Lung microvascular endothelial cell (primary cell): ENCODE data around the gene SASH1. TPM values are rescaled to one million over a fixed set of nuclear protein-coding genes. Genes with fewer than 3 reads are reported as not detected.
A peak's percentile ranks its signal among the peaks of the same experiment; 100 is the strongest.

Source experiments
- DNase-seq, 2 donors: peaks; one replicate each; pipeline versions ENCODE4 v3.0.0 to v3.0.0-alpha.2; 2010; ENCODE audit warnings: low read depth in 2 of 2
- total RNA-seq: library from RNA; depleted of rRNA; stranded (reverse); fragments of >200 nt; gene quantifications from 2 replicates; pipeline ENCODE4 v1.2.1, GENCODE V29; 2014

The SASH1 gene
- total RNA-seq, 1 donor from 2014 or later, result 116 TPM

DNA sequence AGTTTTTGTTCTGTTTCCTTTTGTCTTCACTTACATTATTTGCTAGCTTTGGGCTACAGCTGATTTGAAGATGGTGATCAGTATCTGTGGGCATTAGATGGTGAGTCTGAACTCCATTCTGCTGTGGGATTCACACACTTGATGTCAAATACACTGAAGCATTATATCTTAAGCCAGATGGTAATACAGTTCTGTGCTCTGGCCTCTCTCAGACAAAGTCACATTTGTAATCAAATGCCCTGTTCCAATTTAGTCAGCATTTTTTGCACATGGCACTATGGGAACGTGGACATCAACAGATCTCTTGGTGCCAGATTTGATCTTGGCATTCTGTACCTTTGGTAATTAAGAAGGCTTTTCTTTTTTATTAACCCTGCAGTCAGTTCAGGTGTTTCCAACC, 56.0 kb downstream of the SASH1 start:
- peak; percentile 21 to 64 for DNase-seq

GRCh38 chr6:148401571-148401970, 58.9 kb downstream of the SASH1 start:
- no peak for DNase-seq

- DNase-seq, result no peak
Observed at GRCh38 chr6:148404456-148405054, 61.9 kb downstream of the SASH1 start.

DNA sequence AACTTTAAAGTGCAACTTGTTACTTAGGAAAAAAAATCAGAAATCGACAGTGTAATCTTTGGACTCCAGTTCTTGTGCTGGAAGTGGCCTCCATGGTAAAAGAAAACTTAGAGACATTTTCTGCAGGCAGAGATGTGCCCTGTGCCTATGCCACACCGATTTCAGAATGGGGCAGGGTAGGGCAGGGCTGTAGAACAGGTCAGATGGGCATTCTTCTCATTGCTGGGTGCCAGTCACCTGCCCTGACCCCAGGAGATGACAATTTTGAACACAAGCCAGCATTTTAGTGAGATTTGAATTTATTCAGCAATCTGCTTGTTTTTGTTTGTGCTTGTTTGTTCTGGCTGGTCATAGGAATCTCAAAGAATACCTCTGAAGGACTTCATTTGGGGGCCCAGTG, 63.3 kb downstream of the SASH1 start:
- no peak for DNase-seq

DNA sequence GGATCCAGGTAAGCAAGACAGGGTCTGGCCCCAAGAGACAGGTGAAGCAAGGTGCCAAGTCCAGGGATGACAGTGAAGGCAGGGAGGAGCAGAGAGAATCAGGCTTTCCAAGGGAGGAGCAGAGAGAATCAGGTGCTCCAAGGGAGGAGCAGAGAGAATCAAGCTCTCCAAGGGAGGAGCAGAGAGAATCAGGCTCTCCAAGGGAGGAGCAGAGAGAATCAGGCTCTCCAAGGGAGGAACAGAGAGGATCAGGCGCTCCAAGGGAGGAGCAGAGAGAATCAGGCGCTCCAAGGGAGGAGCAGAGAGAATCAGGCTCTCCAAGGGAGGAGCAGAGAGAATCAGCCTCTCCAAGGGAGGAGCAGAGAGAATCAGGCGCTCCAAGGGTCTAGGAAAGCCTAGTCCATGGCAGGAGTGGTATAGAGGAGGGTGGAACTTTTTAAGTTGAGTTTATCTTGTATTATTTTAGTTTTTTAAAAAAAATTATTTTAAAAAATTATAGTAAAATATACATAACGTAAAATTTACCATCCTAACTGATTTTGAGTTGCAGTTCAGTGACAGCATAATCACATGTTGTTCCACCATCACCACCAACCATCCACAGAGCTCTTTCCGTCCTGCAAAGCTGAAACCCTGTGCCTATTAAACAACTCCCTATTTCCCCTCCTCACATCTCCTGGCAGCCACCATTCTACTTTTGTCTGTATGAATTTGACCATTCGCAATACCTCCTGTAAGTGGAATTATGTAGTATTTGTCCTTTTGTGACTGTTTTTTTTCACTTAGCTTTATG, 64.1 kb downstream of the SASH1 start:
- DNase-seq, result peak in 1 of 2 donors; percentile 78

DNA sequence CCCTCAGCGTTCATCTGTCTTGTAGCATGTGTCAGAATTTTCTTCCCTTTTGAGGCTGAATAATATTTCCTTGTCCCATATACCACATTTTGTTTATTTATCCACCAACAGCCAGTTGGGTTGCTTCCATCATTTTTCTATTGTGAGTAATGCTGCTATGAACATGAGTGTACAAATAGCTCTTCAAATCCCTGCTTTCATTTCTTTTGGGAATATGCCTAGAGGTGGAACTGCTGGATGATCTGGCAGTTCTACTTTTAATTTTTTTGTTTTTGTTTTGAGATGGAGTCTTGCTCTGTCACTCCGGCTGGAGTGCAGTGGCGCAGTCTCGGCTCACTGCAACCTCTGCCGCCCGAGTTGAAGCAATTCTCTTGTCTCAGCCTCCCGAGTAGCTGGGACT, 64.7 kb downstream of the SASH1 start:
- peak; percentile 85 to 95 for DNase-seq

DNA sequence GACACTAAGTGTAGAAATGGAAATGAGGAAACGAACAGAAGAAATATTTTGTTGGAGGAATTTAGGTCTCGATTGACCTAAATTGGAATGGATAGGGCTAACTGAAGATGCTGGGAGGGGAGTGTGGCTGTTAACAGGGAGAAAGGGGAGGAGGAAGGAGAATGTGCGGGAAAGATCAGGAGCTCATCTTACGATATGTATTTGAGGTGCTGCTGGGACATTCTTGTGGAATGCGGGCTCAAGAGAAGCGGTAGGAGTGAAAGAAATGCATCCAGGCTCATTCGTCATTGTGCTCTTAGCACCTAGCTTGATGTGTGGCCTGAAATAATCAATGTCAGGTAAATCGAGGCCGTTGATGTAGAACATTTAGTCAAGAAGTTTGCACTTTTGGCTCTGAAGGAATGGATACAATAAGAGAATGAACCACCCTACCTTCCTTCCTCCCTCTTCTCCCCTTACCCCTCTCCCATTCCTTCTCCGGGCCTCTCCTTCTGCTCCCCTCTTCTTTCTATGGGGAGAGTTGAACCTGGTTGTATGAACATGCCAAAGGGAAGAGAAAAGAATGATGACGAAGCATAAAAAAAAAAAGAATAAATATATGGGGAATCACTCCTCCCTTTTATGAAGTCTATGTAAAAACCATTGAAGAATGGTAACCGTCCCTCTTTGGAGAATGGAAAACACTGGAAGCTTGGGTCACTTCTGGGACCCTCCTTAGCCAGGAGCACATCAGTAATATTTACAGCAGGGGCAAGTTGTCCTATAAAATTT, 70.9 kb downstream of the SASH1 start:
- no peak for DNase-seq

- no peak for DNase-seq
Observed at GRCh38 chr6:148414092-148414489, 71.5 kb downstream of the SASH1 start.

- peak; percentile 31 to 80 for DNase-seq
Observed at GRCh38 chr6:148414836-148415235, 72.2 kb downstream of the SASH1 start.

- DNase-seq, result no peak
Observed at GRCh38 chr6:148415511-148416260, 73.0 kb downstream of the SASH1 start.

GRCh38 chr6:148416330-148416965, 73.8 kb downstream of the SASH1 start:
- no peak for DNase-seq

DNA sequence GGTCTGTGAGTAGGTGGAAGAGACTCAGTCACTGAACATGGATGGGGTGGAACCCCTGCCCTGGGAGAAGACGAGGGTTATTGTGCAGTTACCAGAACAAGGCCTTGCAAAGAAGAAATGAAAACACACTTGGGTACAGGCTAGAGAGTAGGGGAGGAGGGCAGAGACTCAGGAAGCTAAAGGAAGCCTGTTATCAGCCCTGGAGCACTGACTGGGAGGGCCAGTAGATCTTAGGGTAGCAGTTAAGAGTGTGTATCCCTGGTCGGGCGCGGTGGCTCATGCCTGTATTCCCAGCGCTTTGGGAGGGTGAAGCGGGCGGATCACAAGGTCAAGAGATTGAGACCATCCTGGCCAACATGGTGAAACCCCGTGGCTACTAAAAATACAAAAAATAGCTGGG, 74.4 kb downstream of the SASH1 start:
- DNase-seq, result no peak

DNA sequence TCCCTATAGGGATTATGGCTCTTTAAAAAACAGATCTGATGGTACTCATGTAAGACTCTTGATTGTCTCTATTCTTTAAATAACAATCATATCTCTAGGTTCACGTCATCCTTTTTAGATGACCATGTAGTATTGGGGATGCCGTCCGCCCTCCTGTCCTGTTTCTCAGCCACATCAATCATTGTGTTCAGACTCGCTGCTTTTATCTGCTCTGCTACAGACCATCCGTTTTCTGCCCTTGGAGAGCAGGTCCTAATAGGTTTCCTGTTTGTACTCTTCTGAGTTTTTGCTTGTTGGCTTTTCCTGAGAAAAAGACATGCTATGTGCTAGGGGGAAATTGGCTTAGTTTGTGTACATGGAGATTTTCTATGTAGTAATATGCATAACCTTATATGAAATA, 76.8 kb downstream of the SASH1 start:
- peak; percentile 91 to 92 for DNase-seq

GRCh38 chr6:148422085-148422484, 79.4 kb downstream of the SASH1 start:
- no peak for DNase-seq

DNA sequence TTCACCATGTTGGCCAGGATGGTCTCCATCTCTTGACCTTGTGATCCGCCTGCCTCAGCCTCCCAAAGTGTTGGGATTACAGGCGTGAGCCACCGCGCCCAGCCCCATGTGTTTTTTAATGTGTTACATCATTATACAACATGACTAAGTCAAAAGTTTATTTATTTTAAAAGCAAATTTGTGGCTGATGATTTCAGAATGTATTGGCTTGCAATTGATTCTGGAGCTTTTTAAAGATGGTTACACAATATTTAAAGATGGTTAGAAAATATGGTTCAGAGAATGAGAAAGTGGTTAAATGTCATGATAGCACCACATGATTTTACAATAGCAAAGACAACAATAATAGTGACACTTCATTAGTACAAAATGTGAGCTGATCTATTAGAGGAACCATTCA, 80.5 kb downstream of the SASH1 start:
- DNase-seq, result no peak

DNA sequence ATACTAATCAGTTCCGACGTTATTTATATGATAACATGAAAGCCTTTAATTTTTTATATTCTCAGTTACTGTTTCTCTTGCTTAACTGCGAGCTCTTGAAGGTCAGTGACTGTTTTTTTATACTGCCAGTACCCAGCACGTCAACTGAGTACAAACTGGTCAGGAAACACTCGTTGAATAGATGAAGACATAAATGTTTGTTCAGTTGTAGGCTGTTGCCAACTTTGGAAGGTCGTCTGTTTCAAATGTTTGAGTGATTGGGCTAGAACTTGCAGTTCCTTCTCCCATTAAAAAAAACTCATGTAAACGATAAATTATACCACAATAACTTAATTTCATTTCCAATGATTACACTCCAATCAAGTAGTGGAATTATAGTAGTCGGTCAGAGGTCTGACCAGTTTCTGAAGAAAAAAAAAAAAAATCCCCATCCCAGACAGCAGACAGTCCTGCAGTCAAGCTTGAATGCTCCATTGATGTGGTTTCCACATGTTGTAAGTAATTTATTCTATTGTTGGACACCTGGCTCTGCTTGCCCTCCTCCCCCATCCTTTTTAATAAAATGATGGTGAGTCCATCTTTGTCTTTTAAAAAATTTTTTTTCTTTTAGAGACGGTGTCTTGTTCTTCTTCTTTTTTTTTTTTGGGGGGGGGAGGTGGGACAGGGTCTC, 81.1 kb downstream of the SASH1 start:
- DNase-seq, result peak; percentile 88 to 91

DNA sequence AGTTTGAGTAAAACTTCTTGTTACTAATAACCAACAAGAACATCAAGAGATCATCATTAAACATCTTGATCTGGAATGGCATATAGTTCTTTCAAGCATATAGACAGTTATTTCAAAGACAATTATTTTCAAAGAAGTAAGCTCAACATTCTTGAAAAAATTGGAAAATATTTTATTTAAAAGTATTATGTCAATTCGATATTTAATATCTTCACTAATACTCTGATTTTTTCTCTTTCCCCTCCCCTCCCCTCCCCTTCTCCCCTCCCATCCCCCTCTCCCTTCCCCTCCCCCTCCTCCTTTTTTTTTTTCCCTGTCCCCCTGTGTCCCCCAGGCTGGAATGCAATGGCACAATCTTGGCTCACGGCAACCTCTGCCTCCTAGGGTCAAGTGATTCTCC, 82.8 kb downstream of the SASH1 start:
- DNase-seq, result no peak

DNA sequence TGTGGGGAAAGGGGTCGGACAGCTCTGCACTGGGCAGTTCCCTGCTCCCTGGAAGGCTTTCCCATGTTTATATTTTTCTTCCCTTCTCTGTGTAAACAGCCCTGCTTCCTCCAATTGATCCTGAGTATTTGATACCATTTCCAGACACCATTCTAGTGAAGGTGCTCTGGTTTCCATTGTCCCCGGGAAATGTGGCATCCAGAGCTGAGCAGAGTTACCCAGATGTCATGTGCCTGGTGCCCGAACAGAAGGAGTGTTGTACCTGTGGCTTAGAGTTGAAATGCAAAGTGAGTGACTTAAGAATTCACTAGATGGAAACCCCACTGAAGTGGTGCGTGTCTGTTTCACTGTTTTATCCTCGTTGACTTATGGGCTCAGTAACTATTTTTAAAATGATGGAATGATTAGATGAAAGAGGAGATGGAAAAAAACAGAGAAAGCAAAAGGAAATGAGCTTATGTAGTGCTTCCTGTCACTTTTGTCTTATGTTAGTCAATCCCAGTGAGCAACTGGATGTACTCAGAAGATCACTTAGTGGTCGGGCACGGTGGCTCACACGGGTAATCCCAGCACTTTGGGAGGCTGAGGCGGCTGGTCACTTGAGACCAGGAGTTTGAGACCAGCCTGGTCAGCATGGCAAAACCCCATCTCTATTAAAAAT, 83.8 kb downstream of the SASH1 start:
- DNase-seq, result peak; percentile 74 to 79

DNA sequence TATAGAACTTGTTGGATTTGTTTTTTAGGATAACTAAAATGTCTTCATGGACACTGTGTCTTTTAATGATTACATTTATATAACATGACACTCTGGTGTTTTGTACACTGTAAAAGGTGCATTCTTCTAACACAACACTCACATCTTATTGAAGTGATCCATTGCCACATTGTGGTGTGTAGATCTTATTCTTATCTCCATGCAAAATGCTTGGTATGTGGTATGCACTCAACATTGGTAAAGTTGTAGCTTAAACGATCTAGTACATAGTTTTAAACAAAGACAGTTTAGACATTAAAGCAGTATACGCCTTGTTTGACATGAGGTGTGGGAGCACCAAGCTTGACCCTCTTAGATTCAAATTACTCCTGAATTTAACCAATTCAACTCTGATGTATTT, 84.7 kb downstream of the SASH1 start:
- no peak for DNase-seq

DNA sequence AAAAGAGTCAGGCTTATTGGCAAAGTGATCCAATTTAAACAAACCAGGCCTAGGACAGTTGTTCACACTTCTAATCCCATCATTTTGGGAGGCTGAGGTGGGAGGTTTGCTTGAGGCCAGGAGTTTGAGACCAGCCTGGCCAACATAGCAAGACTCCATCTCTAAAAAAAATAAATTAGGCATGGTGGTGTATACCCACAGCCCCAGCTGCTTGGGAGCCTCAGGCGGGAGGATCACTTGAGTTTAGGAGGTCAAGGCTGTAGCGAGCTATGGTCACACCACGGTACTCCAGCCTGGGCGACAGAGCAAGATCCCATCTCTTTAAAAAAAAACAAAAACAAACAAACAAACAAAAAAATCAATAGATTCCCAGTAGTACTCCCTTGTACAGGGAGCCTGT, 86.8 kb downstream of the SASH1 start:
- no peak for DNase-seq
